HG02588 (cell line): ENCODE measurements around the gene ELMO3.

Experiments used
- ATAC-seq: cut with Tn5 transposase; IDR thresholded peaks from one replicate; pipeline ENCODE4 v1.9.1; 2021; ENCODE audit warnings: mild to moderate bottlenecking, moderate library complexity; ENCODE audit not compliant: unreplicated experiment

The ELMO3 gene

DNA sequence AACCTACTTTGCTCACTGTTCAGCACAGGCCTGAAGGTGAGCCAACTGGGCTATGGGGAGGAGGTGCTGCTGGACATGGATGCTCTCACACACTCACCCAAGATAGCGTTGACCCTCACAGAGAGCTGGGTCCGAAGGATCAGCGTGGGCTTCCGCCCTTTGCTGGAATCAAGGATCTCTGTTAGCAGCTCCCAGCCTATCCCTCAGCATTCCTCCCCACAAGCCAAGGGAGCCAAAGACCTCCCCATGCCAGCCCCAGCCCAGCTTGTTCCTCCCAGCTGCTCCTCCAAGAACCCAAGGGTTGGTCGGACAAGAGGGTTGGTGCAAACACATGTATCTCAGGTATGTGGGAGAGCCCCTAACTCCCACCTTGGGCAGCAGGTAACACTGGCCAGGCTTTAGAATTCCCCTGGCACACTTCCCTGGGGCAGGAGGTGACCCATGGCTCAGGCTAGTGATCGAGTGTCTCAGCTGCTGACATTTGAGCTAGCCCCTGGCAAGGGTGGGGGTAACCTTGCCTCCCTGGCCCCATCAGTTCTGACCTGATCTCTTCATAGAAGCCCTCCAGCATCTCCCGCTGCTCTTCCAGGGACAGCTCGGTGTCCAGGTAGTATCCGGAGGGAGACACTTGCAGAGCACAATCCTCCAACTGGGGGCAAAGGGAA, 40.0 kb downstream of the ELMO3 start:
- no peak for ATAC-seq

DNA sequence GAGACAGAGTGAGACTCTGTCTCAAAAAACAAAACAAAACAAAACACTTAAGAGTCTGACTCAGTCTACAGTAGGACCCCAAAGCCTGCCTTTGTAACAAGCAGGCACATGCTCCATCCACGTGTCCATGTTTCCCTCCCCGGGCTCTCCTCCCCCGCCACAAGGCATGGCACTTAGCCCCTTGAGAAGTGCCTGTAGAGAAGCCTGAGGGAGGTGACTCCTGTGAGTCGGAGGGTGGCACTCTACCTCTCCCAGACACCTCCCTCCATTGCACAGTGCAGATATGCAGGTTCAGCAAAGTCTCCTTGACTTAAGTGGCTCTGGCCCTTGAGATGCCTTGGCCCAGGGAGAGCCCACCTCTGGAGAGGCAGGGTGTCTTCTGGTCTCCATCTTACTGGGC, 41.6 kb downstream of the ELMO3 start:
- no peak for ATAC-seq

DNA sequence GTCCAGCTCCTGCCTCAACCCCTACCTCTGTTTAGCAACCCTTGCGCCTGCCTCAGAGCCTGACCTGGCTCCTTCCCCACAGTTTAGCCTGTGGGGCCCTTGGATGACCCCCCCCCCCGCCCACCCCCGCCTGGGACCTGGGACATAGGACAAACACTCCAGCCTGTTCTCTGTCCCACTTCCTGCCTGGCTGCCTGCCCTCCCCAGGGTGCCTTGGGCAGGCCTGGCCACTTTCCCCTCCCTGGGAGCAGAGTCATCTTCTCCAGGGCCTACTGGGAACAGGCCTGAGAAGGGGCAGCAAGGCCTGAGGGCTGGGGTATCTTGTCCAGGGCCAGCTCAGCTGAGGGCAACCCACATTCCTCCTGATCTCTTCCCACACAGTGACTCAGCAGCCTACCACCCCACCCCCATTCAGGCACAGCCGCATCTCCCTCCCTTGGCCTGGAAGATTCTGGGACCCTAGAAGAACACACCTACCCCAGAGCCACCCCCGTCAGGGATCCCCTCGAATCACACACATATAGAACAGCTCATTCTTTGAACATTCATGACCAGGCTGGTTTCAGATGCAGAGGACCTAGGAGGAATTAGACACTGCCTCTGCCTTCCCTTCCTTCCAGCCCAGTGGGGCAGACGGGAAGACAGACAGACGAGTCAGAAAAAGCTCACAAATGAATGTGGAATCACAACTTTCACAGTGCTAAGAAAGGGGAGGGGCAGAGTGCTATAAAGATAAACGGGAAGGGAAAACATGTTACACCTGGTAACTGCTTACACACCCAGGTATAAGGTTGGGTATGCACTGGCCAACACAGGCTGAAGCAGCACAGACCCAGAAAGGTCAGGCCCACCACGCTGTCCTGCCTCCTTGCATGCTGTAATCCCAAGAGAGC, 42.3 kb downstream of the ELMO3 start:
- no peak for ATAC-seq

DNA sequence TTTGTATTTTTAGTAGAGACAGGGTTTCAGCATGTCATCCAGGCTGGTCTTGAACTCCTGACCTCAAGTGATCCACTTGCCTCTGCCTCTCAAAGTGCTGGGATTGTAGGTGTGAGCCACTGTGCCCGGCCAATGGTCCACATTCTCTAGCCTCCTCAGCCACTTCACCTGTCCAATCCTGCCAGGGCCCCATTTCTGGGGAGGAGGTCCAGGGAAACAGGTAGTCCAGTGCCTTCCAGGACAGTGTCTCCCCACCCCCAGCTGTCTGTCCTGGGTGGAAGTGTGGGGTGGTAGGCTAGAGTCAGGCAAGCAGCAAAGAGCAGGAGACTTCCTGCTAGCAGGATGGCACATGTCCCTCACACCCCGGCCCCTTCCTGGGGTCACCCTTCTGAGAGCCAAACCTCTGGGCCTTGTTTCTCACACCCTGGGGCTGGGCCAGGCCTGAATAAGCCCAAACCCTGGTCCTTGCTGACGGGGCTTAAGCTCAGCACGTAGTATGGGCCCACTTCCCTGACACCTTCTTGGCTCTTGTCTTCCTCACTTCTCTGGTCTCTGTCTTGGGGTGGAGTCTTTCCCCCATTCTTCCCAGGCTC, 43.3 kb downstream of the ELMO3 start:
- ATAC-seq = no peak

GRCh38 chr16:67243481-67243880, 44.5 kb downstream of the ELMO3 start:
- no peak for ATAC-seq

- ATAC-seq = peak; percentile 43
These were observed 45.7 kb downstream of the ELMO3 start for GRCh38 chr16:67244387-67245185.

DNA sequence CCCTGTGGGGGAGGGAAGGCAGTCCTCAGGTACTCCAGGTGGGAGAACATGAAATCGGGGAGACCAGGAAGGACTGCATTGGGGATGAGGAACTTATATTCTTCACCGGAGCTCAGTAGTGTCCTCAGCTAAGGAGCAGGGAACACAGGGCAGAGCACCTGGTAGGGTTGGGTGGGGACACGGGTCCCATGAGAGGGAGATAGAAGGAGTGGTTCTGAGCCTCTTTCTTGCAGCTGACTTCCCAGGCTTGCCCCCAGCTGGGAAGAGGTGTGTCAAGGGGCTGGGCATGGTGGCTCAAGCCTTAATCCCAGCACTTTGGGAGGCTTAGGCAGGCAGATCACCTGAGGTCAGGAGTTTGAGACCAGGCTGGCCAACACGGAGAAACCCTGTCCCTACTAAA, 46.3 kb downstream of the ELMO3 start:
- no peak for ATAC-seq

DNA sequence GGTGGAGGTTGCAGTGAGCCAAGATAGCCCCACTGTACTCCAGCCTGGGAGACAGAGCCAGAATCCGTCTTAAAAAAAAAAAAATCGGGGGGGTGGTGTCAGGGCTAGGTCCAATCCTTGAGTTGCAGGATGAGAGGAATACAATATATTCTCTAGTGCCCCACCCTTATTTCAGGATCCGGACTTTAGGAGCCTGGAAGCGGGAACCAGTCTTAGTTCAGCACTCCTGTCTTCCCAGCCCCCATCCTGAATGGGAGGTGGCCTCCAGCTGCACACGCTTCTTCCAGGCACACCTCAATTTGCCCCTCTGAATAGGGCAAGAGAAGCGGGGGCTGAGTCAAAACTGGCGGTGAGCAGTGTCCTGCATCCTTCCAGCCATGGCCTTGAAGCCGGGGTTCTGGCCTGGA, 46.7 kb downstream of the ELMO3 start:
- ATAC-seq = no peak

DNA sequence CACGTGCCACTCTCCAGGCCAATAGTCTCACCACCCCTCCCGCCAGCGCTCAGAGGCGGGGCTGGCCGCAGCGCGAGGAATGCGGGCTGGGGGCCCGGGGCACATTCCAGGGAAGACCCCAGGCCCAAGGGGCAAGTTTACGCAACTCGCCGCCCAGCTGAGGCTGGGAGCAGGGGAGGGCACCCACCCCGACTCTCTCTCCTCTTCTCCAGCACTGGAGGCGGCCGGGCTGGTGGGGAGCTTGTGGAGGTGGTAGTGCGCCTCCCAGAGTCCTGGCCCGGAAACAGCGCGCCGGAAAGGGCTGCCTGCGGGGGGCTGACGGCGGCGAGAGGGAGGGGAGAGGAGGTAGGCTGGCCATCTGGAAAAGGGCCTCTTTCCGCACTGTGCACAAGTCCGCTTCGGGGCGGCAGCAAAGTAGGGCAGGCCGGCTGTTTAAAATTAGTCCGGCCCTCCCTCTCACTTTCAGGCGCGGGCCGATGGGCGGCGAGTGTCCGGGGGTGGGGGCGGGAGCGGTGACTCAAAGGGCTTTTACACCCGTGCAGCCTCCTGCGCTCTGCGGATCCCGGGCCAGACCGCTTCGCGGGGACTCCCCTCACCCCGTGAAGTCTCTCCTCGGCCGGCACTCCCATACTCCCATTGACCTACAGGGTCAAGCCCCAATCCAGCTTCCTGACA, 47.3 kb downstream of the ELMO3 start:
- peak; percentile 18 for ATAC-seq

DNA sequence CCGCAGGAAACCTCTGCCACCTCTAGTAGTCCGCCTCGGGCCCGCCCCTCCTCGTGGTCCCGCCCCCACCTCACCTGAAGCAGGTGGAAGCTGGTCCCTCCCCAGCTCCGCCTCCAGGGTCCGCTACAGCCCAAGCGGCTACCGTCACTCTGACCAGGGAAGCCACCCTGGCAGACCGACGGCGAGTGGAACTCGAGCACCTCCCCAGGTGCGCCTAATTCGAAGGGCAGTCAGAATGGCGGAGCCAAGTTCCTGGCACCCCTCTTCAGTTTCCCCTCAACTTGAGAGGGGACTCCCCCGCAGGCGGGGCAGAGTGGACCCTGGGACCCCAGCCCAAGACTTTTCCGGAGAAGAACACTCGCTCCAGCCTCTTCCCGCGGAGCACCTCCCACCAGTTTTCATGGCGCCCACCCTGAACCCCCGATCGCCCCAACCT, 47.8 kb downstream of the ELMO3 start:
- peak; percentile 14 for ATAC-seq

GRCh38 chr16:67247192-67248072, 48.5 kb downstream of the ELMO3 start, which contains the start of gene FHOD1:
Gene FHOD1, minus strand, starts transcription at chr16:67247481. Its CDS starts 71 bp downstream, at chr16:67247410.
- ATAC-seq = peak; percentile 46

- no peak for ATAC-seq
These were observed 49.1 kb downstream of the ELMO3 start for GRCh38 chr16:67248073-67248400.

- no peak for ATAC-seq
These were observed 49.7 kb downstream of the ELMO3 start, which contains the start of gene SLC9A5 for GRCh38 chr16:67248401-67249177. Gene SLC9A5, plus strand, starts transcription at chr16:67248979. Its CDS starts 36 bp downstream, at chr16:67249015.

GRCh38 chr16:67249178-67250044, 50.5 kb downstream of the ELMO3 start:
- no peak for ATAC-seq

DNA sequence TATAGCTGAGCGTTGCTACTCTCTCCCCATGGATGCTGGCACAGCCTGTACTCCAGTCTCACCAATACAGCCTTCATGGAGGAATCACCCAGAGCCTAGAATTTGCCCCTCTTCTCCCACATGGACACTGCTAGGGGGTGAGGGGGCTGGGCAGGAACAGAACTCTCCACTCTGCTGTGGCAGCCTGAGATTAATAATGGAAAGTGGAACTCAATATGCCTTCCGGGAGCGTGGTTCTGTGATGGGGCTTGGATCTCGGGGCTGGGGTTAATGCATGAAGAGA, 51.1 kb downstream of the ELMO3 start:
- no peak for ATAC-seq

GRCh38 chr16:67252609-67253497, 53.9 kb downstream of the ELMO3 start:
- ATAC-seq = no peak
